ENCODE data around the gene CCND3. TPM values are rescaled to one million over a fixed set of nuclear protein-coding genes. Genes with fewer than 3 reads are reported as not detected.

The CCND3 gene
- polyA plus RNA-seq, 2 donors, result 24.6 to 30.4 TPM

GRCh38 chr6:41929924-41930323, 11.7 kb downstream of the CCND3 start:
- Histone ChIP-seq H3K9me3 (ENCODE audit: control insufficient read depth in 2 of 2, insufficient read depth in 1 of 2, low read depth in 1 of 2, low read length in 1 of 2) (no peaks in the 10 kb centered on the region), H3K4me3 (ENCODE audit: low read depth in 1 of 2, low read length in 2 of 2) (no peak overlapping the region), H3K4me1 (ENCODE audit: control insufficient read depth in 2 of 2, insufficient read depth in 2 of 2, low read length in 1 of 2) (no peaks in the 10 kb centered on the region), H3K36me3 (ENCODE audit: control insufficient read depth in 2 of 2, insufficient read depth in 2 of 2, low read length in 1 of 2) (peaks cover 26 to 32% of the 10 kb centered on the region in 2 donors), H3K27ac (ENCODE audit: low read depth in 2 of 2, low read length in 1 of 2) (no peak overlapping the region), H3K27me3 (ENCODE audit: control insufficient read depth in 1 of 2, insufficient read depth in 2 of 2, low read length in 2 of 2) (no peaks in the 10 kb centered on the region)
- 85 to 88% methylated on average over 6 of the region's 6 CpGs for WGBS, 2 donors

DNA sequence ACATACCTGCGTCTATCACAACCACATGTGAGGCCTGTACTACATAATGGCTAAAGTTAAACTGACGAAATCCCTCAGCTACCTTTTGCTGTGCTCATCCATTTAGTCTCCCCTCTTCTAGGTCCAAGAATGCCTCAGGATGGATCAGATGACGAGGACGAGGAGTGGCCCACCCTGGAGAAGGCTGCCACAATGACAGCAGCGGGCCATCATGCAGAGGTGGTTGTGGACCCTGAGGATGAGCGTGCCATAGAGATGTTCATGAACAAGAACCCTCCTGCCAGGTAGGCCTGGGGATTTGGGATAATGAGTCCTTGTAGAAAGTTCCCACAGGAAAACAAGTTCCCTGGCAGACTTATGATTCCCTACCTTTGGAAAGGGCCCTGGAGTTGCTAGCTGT, 14.4 kb downstream of the CCND3 start:
- WGBS, 2 donors, result 89 to 91% methylated on average over 6 of the region's 6 CpGs
- Histone ChIP-seq H3K36me3 (ENCODE audit: control insufficient read depth in 2 of 2, insufficient read depth in 2 of 2, low read length in 1 of 2) (peaks cover 16 to 22% of the 10 kb centered on the region in 2 donors), H3K27ac (ENCODE audit: low read depth in 2 of 2, low read length in 1 of 2) (no peak overlapping the region), H3K27me3 (ENCODE audit: control insufficient read depth in 1 of 2, insufficient read depth in 2 of 2, low read length in 2 of 2) (no peaks in the 10 kb centered on the region), H3K4me1 (ENCODE audit: control insufficient read depth in 2 of 2, insufficient read depth in 2 of 2, low read length in 1 of 2) (peaks cover 0 to 5% of the 10 kb centered on the region in 2 donors), H3K4me3 (ENCODE audit: low read depth in 1 of 2, low read length in 2 of 2) (no peak overlapping the region), H3K9me3 (ENCODE audit: control insufficient read depth in 2 of 2, insufficient read depth in 1 of 2, low read depth in 1 of 2, low read length in 1 of 2) (no peaks in the 10 kb centered on the region)

- Histone ChIP-seq H3K4me1 (ENCODE audit: control insufficient read depth in 2 of 2, insufficient read depth in 2 of 2, low read length in 1 of 2) (peaks cover 0 to 6% of the 10 kb centered on the region in 2 donors), H3K36me3 (ENCODE audit: control insufficient read depth in 2 of 2, insufficient read depth in 2 of 2, low read length in 1 of 2) (peaks cover 0 to under 1% of the 10 kb centered on the region in 2 donors), H3K27ac (ENCODE audit: low read depth in 2 of 2, low read length in 1 of 2) (peak overlapping the region in 1 of 2 donors; percentile 14), H3K9me3 (ENCODE audit: control insufficient read depth in 2 of 2, insufficient read depth in 1 of 2, low read depth in 1 of 2, low read length in 1 of 2) (no peaks in the 10 kb centered on the region), H3K27me3 (ENCODE audit: control insufficient read depth in 1 of 2, insufficient read depth in 2 of 2, low read length in 2 of 2) (no peaks in the 10 kb centered on the region), H3K4me3 (ENCODE audit: low read depth in 1 of 2, low read length in 2 of 2) (peak overlapping the region; percentile 81 to 98)
- 2 to 4% methylated on average over 7 of the region's 7 CpGs for WGBS, 2 donors
Measured at GRCh38 chr6:41922154-41922553, 19.5 kb downstream of the CCND3 start.

- Histone ChIP-seq H3K27me3 (ENCODE audit: control insufficient read depth in 1 of 2, insufficient read depth in 2 of 2, low read length in 2 of 2) (no peaks in the 10 kb centered on the region), H3K36me3 (ENCODE audit: control insufficient read depth in 2 of 2, insufficient read depth in 2 of 2, low read length in 1 of 2) (peaks cover under 1 to 1% of the 10 kb centered on the region in 2 donors), H3K4me3 (ENCODE audit: low read depth in 1 of 2, low read length in 2 of 2) (peak overlapping the region; percentile 81 to 98), H3K4me1 (ENCODE audit: control insufficient read depth in 2 of 2, insufficient read depth in 2 of 2, low read length in 1 of 2) (peaks cover 0 to 6% of the 10 kb centered on the region in 2 donors), H3K27ac (ENCODE audit: low read depth in 2 of 2, low read length in 1 of 2) (peak overlapping the region; percentile 94 to 99), H3K9me3 (ENCODE audit: control insufficient read depth in 2 of 2, insufficient read depth in 1 of 2, low read depth in 1 of 2, low read length in 1 of 2) (no peaks in the 10 kb centered on the region)
- WGBS, 2 donors, result 0% methylated on average over 20 of the region's 20 CpGs
Measured at GRCh38 chr6:41921712-41921998, 20.0 kb downstream of the CCND3 start.

- H3K4me1 ChIP-seq (ENCODE audit: control insufficient read depth in 2 of 2, insufficient read depth in 2 of 2, low read length in 1 of 2), result peaks cover 0 to 6% of the 10 kb centered on the region in 2 donors
Measured at GRCh38 chr6:41920921-41921711, 20.5 kb downstream of the CCND3 start, which contains the start of the genes BYSL and MED20. BYSL (plus strand) TSS chr6:41921499; CDS start chr6:41921563, 64 bp downstream. MED20 (minus strand) TSS chr6:41921139; CDS start chr6:41921018, 121 bp downstream.

DNA sequence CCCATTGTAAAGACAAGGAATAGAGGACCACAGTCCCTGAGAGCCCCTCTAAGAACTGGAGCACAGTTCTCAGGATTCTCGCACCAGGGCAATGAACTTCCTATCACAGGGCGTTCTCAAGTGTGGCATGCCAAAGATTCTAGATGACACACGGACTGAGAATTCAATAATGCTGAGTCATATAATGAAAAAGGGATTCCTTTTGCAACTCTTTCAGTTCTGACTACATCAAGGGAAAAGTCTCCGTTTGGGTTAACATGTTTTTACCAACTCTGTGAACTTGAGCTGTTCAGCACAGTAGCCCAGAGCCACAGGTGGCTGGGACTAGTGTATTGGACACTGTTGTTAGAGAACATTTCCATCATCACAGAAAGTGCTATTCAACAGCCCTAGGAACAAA, 24.1 kb downstream of the CCND3 start:
- H3K36me3 ChIP-seq (ENCODE audit: control insufficient read depth in 2 of 2, insufficient read depth in 2 of 2, low read length in 1 of 2), result peaks cover 2 to 6% of the 10 kb centered on the region in 2 donors
- no peak overlapping the region for H3K4me3 ChIP-seq (ENCODE audit: low read depth in 1 of 2, low read length in 2 of 2)
- H3K27ac ChIP-seq (ENCODE audit: low read depth in 2 of 2, low read length in 1 of 2), result peak overlapping the region in 1 of 2 donors; percentile 73
- peaks cover 0 to 2% of the 10 kb centered on the region in 2 donors for H3K4me1 ChIP-seq (ENCODE audit: control insufficient read depth in 2 of 2, insufficient read depth in 2 of 2, low read length in 1 of 2)
- WGBS, 2 donors, result 30 to 44% methylated on average over 4 of the region's 4 CpGs
- H3K27me3 ChIP-seq (ENCODE audit: control insufficient read depth in 1 of 2, insufficient read depth in 2 of 2, low read length in 2 of 2), result no peaks in the 10 kb centered on the region
- H3K9me3 ChIP-seq (ENCODE audit: control insufficient read depth in 2 of 2, insufficient read depth in 1 of 2, low read depth in 1 of 2, low read length in 1 of 2), result no peaks in the 10 kb centered on the region

More at GRCh38 chr6:41920921-41921711, 20.5 kb downstream of the CCND3 start, which contains the start of the genes BYSL and MED20:
- Histone ChIP-seq H3K27ac (ENCODE audit: low read depth in 2 of 2, low read length in 1 of 2) (peak within 1 kb of the TSS; percentile 94 to 99), H3K9me3 (ENCODE audit: control insufficient read depth in 2 of 2, insufficient read depth in 1 of 2, low read depth in 1 of 2, low read length in 1 of 2) (no peaks in the 10 kb centered on the region), H3K4me3 (ENCODE audit: low read depth in 1 of 2, low read length in 2 of 2) (peak within 1 kb of the TSS; percentile 81 to 98), H3K27me3 (ENCODE audit: control insufficient read depth in 1 of 2, insufficient read depth in 2 of 2, low read length in 2 of 2) (no peaks in the 10 kb centered on the region), H3K36me3 (ENCODE audit: control insufficient read depth in 2 of 2, insufficient read depth in 2 of 2, low read length in 1 of 2) (peaks cover 2 to 3% of the 10 kb centered on the region in 2 donors)
- 0% methylated on average over 55 of the region's 55 CpGs for WGBS, 2 donors

- Histone ChIP-seq H3K4me1 (ENCODE audit: control insufficient read depth in 2 of 2, insufficient read depth in 2 of 2, low read length in 1 of 2) (no peaks in the 10 kb centered on the region), H3K9me3 (ENCODE audit: control insufficient read depth in 2 of 2, insufficient read depth in 1 of 2, low read depth in 1 of 2, low read length in 1 of 2) (no peaks in the 10 kb centered on the region), H3K27me3 (ENCODE audit: control insufficient read depth in 1 of 2, insufficient read depth in 2 of 2, low read length in 2 of 2) (no peaks in the 10 kb centered on the region), H3K4me3 (ENCODE audit: low read depth in 1 of 2, low read length in 2 of 2) (no peak overlapping the region), H3K27ac (ENCODE audit: low read depth in 2 of 2, low read length in 1 of 2) (no peak overlapping the region), H3K36me3 (ENCODE audit: control insufficient read depth in 2 of 2, insufficient read depth in 2 of 2, low read length in 1 of 2) (peaks cover 2 to 8% of the 10 kb centered on the region in 2 donors)
- WGBS, 2 donors, result 93 to 97% methylated on average over 4 of the region's 4 CpGs
Measured at GRCh38 chr6:41914869-41915530, 26.6 kb downstream of the CCND3 start.

GRCh38 chr6:41914343-41914742, 27.3 kb downstream of the CCND3 start:
- no peak overlapping the region for H3K4me3 ChIP-seq (ENCODE audit: low read depth in 1 of 2, low read length in 2 of 2)
- no peaks in the 10 kb centered on the region for H3K9me3 ChIP-seq (ENCODE audit: control insufficient read depth in 2 of 2, insufficient read depth in 1 of 2, low read depth in 1 of 2, low read length in 1 of 2)
- no peak overlapping the region for H3K27ac ChIP-seq (ENCODE audit: low read depth in 2 of 2, low read length in 1 of 2)
- no peaks in the 10 kb centered on the region for H3K4me1 ChIP-seq (ENCODE audit: control insufficient read depth in 2 of 2, insufficient read depth in 2 of 2, low read length in 1 of 2)
- WGBS, 2 donors, result 77 to 91% methylated on average over 2 of the region's 2 CpGs
- H3K36me3 ChIP-seq (ENCODE audit: control insufficient read depth in 2 of 2, insufficient read depth in 2 of 2, low read length in 1 of 2), result peaks cover 2 to 8% of the 10 kb centered on the region in 2 donors
- no peaks in the 10 kb centered on the region for H3K27me3 ChIP-seq (ENCODE audit: control insufficient read depth in 1 of 2, insufficient read depth in 2 of 2, low read length in 2 of 2)

DNA sequence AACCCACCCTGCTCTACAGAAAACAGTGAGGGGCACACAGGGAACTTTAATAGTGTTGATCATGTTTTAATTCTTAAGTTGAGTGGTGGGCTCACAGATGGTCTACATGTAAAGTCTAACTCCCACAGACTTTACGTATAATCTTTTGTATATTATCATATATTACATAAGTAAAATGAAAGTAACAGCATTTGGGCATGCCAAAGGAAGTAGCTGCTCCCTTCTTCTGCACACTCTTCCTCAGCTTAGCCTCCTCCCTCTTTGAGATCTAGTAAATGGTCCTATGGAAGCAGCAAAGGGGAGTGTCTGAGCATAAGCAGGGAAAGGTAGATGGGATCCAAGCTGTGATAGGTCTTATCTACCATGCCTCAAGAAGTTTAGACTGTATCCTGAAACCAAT, 31.9 kb downstream of the CCND3 start:
- Histone ChIP-seq H3K27me3 (ENCODE audit: control insufficient read depth in 1 of 2, insufficient read depth in 2 of 2, low read length in 2 of 2) (no peaks in the 10 kb centered on the region), H3K4me1 (ENCODE audit: control insufficient read depth in 2 of 2, insufficient read depth in 2 of 2, low read length in 1 of 2) (no peaks in the 10 kb centered on the region), H3K4me3 (ENCODE audit: low read depth in 1 of 2, low read length in 2 of 2) (no peak overlapping the region), H3K9me3 (ENCODE audit: control insufficient read depth in 2 of 2, insufficient read depth in 1 of 2, low read depth in 1 of 2, low read length in 1 of 2) (no peaks in the 10 kb centered on the region), H3K36me3 (ENCODE audit: control insufficient read depth in 2 of 2, insufficient read depth in 2 of 2, low read length in 1 of 2) (peaks cover 12 to 17% of the 10 kb centered on the region in 2 donors), H3K27ac (ENCODE audit: low read depth in 2 of 2, low read length in 1 of 2) (no peak overlapping the region)
- WGBS, 2 donors, result 98 to 100% methylated on average over 1 of the region's 1 CpG

All from esophagus (tissue), 2 donors.